Measurements from ENCODE around the gene EEF1E1.

DNA sequence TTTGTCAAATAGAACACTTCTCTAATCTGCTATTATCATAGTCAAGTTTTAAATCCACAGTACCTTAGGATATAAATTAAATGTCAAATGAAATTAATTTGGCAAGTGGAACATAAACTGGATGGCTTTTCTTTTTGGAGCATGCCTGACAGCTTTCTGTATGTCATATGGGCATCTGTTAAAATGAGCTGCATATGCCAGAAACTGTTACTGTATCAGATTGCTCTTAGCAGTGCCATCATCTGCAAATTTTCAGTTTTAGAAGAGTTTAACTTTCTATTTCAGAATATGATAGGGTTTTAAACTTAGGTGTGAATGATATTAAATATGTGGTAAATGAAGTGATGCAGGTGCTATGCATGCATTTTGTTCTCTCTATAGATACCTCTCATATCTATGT is 3.4 kb upstream of the EEF1E1 start:
- TF ChIP-seq, protein P1, sequence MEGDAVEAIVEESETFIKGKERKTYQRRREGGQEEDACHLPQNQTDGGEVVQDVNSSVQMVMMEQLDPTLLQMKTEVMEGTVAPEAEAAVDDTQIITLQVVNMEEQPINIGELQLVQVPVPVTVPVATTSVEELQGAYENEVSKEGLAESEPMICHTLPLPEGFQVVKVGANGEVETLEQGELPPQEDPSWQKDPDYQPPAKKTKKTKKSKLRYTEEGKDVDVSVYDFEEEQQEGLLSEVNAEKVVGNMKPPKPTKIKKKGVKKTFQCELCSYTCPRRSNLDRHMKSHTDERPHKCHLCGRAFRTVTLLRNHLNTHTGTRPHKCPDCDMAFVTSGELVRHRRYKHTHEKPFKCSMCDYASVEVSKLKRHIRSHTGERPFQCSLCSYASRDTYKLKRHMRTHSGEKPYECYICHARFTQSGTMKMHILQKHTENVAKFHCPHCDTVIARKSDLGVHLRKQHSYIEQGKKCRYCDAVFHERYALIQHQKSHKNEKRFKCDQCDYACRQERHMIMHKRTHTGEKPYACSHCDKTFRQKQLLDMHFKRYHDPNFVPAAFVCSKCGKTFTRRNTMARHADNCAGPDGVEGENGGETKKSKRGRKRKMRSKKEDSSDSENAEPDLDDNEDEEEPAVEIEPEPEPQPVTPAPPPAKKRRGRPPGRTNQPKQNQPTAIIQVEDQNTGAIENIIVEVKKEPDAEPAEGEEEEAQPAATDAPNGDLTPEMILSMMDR (conservative IDR thresholded peaks at IDR 0.05), result no peak
- no peak for TF ChIP-seq EZH2 (IDR thresholded peaks at IDR 0.05; ENCODE audit: low read depth)

Data from PC-9 (cell line).